NCI-H524 (cell line): ENCODE measurements around the gene BMP5.
A peak's percentile ranks its signal among the peaks of the same experiment; 100 is the strongest.

Experiments used
- DNase-seq, 2 experiments: peaks; one replicate each; lab custom pipeline; 2025; lab: John Stamatoyannopoulos, UW

Gene BMP5

GRCh38 chr6:55872866-55873265, 2.5 kb downstream of the BMP5 start:
- DNase-seq, result no peak

- no peak for DNase-seq
Measured at GRCh38 chr6:55870181-55870813, 5.1 kb downstream of the BMP5 start.

- no peak for DNase-seq
Measured at GRCh38 chr6:55869674-55870073, 5.7 kb downstream of the BMP5 start.

GRCh38 chr6:55868771-55869479, 6.5 kb downstream of the BMP5 start:
- DNase-seq, result no peak

- DNase-seq, result no peak
Measured at GRCh38 chr6:55868176-55868575, 7.2 kb downstream of the BMP5 start.

- DNase-seq, result no peak
Measured at GRCh38 chr6:55866128-55866527, 9.3 kb downstream of the BMP5 start.

GRCh38 chr6:55853008-55854001, 22.1 kb downstream of the BMP5 start:
- no peak for DNase-seq

GRCh38 chr6:55841341-55841740, 34.0 kb downstream of the BMP5 start:
- DNase-seq, result no peak

- DNase-seq, result no peak
Measured at GRCh38 chr6:55839080-55839479, 36.3 kb downstream of the BMP5 start.

GRCh38 chr6:55836945-55837344, 38.4 kb downstream of the BMP5 start:
- no peak for DNase-seq

GRCh38 chr6:55836481-55836880, 38.9 kb downstream of the BMP5 start:
- DNase-seq, result no peak

- no peak for DNase-seq
Measured at GRCh38 chr6:55835220-55835619, 40.2 kb downstream of the BMP5 start.

GRCh38 chr6:55833284-55833683, 42.1 kb downstream of the BMP5 start:
- DNase-seq, result no peak

GRCh38 chr6:55827818-55828522, 47.4 kb downstream of the BMP5 start:
- no peak for DNase-seq

GRCh38 chr6:55826941-55827340, 48.4 kb downstream of the BMP5 start:
- DNase-seq, result no peak

- peak in 1 of 2 experiments; percentile 29 for DNase-seq
Measured at GRCh38 chr6:55825402-55826051, 49.9 kb downstream of the BMP5 start.

- no peak for DNase-seq
Measured at GRCh38 chr6:55822815-55823214, 52.6 kb downstream of the BMP5 start.

GRCh38 chr6:55822005-55822404, 53.4 kb downstream of the BMP5 start:
- DNase-seq, result no peak

- no peak for DNase-seq
Measured at GRCh38 chr6:55820696-55821095, 54.7 kb downstream of the BMP5 start.

- DNase-seq, result no peak
Measured at GRCh38 chr6:55819811-55820210, 55.6 kb downstream of the BMP5 start.

- no peak for DNase-seq
Measured at GRCh38 chr6:55818482-55818881, 56.9 kb downstream of the BMP5 start.
